HG03025 (cell line): ENCODE results near the gene CAMK1D.
"Not testable (repeated sequence)": the region's sequence is repeated elsewhere in the genome, so short reads cannot be mapped to it uniquely, and the experiment has no call there.

Experiments
- ATAC-seq: cut with Tn5 transposase; IDR thresholded peaks from one replicate; pipeline ENCODE4 v1.9.1; 2021; ENCODE audit warnings: mild to moderate bottlenecking, moderate library complexity; ENCODE audit not compliant: unreplicated experiment, low FRiP score

The CAMK1D gene

GRCh38 chr10:12707461-12708185 is 358.3 kb downstream of the CAMK1D start:
- ATAC-seq = no peak

GRCh38 chr10:12709000-12709401 is 359.7 kb downstream of the CAMK1D start:
- ATAC-seq = no peak

GRCh38 chr10:12709521-12709963 is 360.2 kb downstream of the CAMK1D start:
- no peak for ATAC-seq

GRCh38 chr10:12710157-12710556 is 360.8 kb downstream of the CAMK1D start:
- no peak for ATAC-seq

GRCh38 chr10:12710594-12711349 is 361.4 kb downstream of the CAMK1D start:
- ATAC-seq = no peak

- ATAC-seq = no peak
These were observed 362.0 kb downstream of the CAMK1D start for GRCh38 chr10:12711350-12711708.

- no peak for ATAC-seq
These were observed 363.1 kb downstream of the CAMK1D start for GRCh38 chr10:12712293-12712983.

- not testable (repeated sequence) for ATAC-seq
These were observed 363.6 kb downstream of the CAMK1D start for GRCh38 chr10:12712984-12713316.

GRCh38 chr10:12716042-12716441 is 366.7 kb downstream of the CAMK1D start:
- ATAC-seq = no peak

GRCh38 chr10:12717981-12718707 is 368.8 kb downstream of the CAMK1D start:
- ATAC-seq = no peak

GRCh38 chr10:12719365-12719764 is 370.0 kb downstream of the CAMK1D start:
- no peak for ATAC-seq

GRCh38 chr10:12720217-12720981 is 371.1 kb downstream of the CAMK1D start:
- no peak for ATAC-seq

- ATAC-seq = no peak
These were observed 372.0 kb downstream of the CAMK1D start for GRCh38 chr10:12721334-12721733.

GRCh38 chr10:12723220-12723619 is 373.9 kb downstream of the CAMK1D start:
- no peak for ATAC-seq

- no peak for ATAC-seq
These were observed 375.6 kb downstream of the CAMK1D start for GRCh38 chr10:12724807-12725579.

GRCh38 chr10:12725580-12725888 is 376.2 kb downstream of the CAMK1D start:
- not testable (repeated sequence) for ATAC-seq

GRCh38 chr10:12726971-12727831 is 377.9 kb downstream of the CAMK1D start:
- no peak for ATAC-seq

GRCh38 chr10:12727832-12728215 is 378.5 kb downstream of the CAMK1D start:
- no peak for ATAC-seq

GRCh38 chr10:12728494-12728893 is 379.1 kb downstream of the CAMK1D start:
- no peak for ATAC-seq
